NCI-H345 treated with DMSO at 0.1 percent for 48 hours (cell line): Measurements from ENCODE around the gene SLC10A7.
"Not testable (repeated sequence)": the region's sequence is repeated elsewhere in the genome, so short reads cannot be mapped to it uniquely, and the experiment has no call there.

ENCODE experiments used
- DNase-seq: peaks from one replicate; lab custom pipeline; 2025; ENCODE audit not compliant: unreplicated experiment; lab: John Stamatoyannopoulos, UW

SLC10A7 gene

DNA sequence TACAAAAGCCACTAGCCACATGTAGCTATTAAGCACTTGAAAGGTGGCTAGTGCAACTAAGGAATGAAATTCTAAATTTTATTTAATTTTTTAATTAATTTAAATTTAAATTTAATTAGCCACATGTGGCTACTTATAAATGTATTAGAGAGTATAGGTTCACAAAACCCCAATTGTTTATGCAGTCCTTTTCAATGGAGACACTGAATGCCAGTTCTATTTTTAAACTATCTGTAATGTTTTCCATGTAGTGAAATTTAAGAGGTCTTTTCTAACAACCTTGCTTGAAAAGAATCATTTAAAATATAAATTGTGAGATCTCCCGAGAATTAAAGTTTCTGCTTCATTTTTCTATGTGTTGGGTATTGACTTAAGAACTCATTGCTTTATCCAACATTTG, 154.4 kb downstream of the SLC10A7 start:
- DNase-seq: no peak

DNA sequence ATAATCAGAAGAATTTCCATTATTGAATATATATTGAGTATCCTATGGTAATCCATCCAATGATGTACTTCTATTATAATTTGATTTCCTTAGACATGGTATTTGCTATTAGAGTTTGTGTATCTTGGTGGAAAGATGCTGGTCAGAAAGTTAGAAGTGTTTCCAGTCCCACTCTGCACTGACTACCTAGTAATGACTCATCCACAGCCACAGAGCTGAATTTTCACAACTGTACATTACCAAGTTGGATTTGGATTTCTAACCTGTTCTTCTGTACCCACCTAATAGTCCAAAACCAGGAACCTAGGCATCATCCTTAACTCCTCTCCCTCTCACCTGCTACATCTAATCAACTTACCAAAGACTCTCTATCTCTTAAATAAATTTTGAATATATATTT, 162.0 kb downstream of the SLC10A7 start:
- no peak for DNase-seq

DNA sequence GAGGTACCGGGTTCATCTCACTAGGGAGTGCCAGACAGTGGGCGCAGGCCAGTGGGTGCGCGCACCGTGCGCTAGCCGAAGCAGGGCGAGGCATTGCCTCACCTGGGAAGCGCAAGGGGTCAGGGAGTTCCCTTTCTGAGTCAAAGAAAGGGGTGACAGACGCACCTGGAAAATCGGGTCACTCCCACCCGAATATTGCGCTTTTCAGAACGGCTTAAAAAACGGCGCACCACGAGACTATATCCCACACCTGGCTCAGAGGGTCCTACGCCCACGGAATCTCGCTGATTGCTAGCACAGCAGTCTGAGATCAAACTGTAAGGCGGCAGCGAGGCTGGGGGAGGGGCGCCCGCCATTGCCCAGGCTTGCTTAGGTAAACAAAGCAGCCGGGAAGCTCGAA, 171.6 kb downstream of the SLC10A7 start:
- not testable (repeated sequence) for DNase-seq

DNA sequence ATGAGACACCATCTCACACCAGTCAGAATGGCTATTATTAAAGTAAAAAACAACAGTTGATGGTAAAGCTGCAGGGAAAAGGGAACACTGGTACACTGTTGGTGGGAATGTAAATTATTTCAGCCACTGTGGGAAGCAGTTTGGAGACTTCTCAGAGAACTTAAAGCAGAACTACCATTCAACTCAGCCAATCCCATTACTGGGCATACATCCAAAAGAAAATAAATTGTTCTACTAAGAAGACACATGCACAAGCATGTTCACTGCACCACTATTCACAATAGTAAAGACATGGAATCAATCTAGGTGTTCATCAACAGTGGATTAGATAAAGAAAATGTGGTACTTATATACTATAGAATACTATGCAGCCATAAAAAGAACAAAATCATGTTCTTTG, 172.4 kb downstream of the SLC10A7 start:
- DNase-seq: no peak

DNA sequence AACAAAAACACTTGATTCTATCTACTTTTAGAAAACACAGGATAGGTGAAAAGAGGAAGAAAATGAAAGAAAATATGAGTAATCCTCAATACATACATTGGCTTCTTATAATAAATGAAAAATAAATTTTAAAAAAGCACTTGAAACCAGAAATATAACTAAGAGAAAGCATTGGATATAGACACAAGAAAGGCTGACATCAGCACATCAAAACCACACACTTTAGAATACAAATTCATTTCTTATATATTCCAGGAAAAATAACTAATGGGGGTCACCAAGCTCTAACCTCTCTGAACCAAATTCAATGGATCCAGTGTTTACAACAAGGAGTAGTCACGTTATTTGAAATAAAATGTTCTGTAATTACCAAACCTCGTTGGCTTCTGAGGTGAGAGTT, 173.9 kb downstream of the SLC10A7 start:
- DNase-seq: no peak

DNA sequence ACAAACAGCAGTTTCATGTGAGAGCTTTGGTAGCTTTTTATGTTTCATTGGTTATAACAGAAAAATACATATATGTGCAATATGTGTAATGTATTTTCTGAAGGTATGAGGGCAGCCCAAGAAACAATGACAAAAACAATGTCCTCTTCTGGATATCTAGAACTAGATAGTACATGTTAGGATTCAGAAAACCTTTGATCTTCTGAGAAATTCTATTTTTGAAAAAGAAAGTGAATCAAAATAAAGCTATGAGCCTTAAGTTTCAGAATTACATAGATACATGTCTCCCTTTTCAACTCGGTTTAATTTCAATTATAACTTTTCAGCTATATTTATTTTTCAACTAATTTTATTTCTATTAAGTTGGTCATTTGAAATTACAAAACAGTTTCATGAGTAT, 175.5 kb downstream of the SLC10A7 start:
- no peak for DNase-seq

DNA sequence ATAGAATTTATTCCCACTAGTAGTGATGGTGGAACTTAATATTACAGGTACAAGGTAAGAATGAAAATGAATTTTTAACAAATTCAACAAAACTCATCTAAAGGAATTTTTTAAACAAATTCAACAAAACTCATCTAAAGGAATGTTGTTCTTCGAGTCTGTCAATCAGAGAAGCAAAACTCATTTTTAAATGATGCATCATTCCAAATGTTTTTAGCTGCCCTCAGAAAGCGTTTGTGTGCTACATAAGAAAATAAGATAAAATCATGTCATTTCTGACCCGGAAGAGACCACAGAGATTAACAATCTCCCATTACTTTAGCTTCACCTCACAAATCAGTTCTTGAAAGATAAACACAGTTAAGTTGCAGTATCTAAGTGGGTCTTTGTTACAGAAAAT, 178.0 kb downstream of the SLC10A7 start:
- no peak for DNase-seq

DNA sequence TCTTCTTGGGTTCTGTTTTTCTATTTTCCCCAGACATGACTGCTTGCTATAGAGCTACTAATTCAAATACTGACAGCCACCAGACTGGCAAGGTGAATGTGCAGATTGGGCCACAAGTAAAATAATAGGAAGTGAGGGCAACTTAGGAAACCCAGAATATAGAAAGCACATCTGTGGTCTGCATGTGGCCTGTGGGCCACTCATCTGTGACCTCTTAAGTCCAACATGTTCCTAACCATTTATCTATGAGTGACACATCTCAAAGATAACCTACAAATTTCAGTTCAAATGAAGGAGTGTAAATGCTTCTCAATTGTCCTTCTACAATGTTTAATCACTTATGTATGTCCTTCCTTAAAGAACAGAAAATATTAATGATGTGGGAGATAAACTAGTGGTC, 178.5 kb downstream of the SLC10A7 start:
- no peak for DNase-seq

DNA sequence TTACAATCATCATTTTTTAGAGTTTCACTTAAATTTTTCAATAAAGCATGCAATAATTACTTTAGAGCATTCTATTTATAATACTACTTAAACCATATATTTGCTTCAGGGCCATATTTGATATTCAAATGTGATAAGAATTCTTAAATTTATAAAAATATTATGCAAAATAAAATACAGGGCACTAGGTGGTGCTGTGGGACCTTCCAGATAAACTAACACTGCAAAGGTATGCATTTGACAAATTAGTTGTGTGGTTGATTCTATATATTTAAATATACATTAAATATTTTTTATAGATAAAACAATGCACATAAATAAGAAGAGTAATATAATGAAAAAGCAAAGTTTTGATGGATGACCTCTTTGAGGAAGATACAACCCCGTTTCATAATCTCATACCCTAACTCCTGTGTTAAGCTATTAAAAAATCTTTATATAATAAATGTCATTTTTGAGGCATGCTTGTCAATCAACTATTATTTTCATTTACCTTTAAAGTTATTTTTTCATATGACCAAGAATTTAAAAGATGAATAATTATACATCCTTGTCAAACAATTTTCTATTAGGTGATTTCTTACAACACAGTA, 179.0 kb downstream of the SLC10A7 start:
- DNase-seq: no peak

DNA sequence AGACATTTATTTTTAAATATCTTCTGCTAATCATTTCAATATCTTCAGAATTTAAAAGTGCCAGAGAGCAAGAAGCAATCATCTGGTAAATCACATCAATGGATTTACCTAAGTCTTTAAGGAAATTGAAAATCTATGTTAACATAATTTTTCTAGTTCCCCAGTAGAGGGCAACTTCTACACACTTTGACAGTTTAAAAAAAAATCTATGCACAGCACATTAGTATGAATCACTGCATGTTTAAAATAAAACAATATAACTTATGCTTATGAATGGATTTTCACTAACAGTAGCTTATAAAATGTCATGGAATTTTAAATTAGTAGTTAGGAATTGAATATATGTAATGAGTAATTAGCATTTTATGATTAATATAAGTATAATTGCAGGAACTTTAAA, 180.9 kb downstream of the SLC10A7 start:
- no peak for DNase-seq

DNA sequence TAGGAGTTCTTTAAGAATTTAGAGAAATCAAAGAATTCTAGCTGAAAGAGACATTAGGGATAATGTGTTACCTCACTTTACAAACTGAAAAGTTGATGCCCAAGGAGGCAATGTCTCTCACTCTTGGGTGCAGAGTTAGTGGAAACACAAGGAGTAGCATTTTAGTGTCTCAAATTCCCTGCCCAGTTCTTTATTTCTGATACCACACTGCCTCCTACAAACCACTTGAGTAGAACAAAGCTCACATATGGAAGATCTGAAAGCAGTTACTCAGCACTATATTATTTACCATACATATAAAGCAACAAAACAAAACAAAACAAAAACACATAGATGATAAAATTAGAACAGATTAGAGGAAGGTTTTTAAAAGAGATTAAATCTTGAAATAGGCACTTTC, 183.2 kb downstream of the SLC10A7 start:
- no peak for DNase-seq

DNA sequence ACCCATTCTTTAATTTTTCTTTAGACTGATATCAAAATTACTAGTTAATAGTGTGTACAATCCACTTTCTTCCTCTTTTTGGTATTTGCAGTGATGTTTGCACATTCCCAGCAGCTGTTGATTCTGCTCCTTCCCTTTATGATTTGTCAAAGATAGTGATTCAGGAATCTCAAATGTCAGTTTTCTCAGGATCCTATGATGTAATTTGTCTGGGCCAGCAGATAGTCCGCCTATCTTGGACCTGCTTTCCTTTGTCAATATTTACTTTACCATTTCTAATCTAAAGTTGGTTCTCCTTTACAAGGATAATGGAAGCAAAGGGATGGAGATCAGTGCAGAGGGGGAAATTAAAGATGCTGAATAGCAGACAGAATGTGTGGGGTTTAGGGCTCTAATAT, 185.3 kb downstream of the SLC10A7 start:
- no peak for DNase-seq

DNA sequence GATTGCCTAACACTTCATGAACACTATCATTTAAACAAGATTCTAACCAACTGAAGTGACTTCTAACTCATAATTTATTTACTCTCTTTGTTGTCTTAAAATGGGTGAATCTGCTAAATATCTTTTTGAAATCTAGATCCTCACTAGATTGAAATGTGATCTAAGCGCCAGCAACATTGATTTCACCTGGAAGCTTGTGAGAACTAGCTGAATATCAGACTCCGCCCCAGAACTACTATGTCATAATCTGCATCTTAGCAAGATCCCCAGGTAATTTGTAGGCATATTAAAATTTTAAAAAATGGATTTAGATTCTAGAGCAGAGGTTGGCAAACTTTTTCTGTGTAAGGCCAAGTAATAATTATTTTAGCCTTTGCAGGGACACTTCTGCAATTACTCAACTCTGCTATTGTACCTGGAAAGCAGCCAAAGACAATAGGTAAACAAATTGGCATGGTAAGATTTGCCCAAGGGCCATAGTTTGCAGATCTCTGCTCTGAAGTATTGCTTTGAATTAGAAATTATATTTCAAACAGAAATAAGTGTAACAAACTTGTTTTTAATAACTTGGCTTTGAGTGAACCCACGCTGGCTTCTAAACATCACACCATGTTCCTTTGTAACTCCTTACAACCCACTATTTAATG, 185.9 kb downstream of the SLC10A7 start:
- DNase-seq: no peak

DNA sequence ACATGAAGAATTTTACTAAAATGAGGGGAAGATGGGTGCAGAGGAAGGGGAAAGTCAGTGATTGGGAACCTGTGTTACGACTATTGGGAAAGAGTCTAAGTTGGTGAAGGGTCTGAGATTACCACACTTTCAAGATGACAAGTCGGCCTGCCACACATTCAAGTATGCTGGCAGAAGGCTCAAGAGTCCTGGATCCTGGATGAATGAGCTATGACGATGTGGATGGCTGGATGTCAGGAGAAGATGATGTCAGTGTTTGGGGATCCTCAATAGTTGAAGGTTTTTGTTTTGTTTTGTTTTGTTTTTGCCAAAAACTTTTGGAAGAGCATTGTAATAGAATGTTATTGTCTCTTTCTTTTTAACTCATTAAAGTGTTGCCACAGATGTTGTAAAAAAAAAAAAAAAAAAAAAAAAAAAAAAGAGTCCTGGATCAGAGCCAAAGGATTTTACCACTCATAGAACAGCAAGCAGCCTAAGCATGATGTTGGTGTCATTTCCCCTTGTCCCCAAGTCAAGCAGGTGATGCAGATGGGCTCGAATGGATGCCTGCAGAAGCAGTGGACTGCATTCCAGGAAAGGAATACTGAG, 186.8 kb downstream of the SLC10A7 start:
- DNase-seq: no peak

DNA sequence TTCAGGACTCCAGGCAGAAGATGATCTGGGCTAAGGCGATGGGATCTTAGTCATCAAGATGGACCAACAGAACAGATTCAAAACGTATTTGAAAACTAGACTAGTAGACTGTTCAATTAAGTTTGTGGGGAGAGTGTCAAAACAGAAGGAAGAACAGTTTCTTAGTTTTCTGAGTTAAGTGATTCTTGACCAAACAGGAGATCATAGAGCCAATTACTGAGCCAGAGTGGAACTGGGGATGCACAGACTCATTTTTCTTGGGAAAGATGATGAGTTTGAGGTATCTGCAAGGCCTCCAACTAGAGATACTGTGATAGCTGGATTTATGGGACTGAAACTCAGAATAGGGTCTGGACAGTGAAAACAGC, 187.9 kb downstream of the SLC10A7 start:
- no peak for DNase-seq

DNA sequence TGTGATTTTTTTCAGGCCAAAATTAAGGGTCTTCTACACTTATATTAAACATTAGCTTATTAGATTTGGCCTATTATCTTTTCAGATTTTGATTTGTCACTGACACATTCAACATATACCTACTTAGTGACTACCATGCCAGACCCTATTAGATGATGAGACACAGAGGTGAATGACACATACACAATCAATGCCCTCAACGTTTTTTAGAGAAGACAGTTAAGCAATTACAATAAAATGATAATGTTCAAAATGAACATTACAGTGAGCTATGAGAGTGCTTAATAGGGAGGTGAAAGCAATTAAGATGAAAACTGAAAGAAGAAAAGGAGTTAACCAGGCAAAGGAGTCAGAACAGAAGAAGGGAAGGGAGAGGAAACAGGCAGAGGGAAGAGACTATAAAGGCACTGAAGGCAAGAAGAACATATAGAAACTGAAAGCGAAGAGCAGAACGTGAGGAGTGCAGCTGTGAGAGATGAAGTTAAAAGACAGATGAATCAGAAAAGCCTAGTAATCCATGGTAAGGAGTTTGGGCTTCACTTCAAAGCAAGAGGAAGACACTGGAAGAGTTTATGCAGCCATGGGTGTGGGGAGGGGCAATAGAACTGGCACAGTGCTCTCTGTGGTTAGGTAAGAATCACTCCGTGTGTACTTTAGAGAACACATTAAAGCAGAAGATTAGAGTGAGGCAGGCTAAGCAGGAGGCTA, 188.4 kb downstream of the SLC10A7 start:
- DNase-seq: no peak

DNA sequence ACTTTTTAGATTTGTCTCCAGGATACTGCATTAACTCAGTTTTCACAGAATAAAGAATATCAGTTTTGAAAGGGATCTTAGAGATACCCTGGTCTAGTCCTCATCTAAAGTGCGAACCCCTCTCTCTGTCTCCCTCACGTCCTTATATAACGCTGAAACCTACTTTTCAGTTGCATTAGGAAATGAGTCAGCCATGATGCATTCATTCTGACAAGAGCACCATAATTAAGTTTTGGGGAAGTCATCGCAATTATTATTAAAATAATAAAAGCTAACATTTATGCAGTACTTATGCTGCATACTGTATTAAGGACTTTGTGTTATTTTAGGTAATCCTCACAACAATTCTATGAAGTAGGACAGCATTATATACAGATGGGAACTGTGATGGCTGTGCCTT, 191.3 kb downstream of the SLC10A7 start:
- DNase-seq: no peak

DNA sequence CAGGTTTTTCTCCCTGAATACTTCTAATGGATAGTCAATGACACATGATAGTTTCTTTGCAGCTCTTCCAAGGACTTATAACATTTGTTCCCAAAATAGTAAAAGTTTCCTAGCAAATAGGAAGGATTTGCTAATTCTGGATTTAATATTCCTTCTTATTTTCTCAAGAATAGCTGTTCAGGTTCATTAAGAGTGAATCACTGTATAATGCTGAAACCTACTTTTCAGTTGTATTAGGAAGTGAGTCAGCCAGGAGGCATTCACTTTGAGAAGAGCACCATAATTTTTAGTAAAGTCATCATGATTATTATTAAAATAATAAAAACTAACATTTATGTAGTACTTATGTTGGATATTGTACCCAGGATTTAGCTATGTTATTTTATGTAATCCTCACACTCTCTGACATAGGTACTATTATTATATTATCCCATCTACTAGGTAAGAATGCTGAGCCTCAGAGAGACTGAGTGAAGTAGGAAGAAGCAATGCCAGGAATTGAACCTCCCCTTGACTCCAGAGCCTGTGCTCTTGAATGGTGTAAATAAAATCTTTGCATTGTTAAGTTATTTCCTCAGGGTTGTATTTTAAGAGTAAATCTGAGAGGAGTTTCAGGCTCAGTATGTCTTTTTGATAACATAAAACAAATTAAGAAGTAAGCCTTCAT, 192.6 kb downstream of the SLC10A7 start:
- DNase-seq: no peak

DNA sequence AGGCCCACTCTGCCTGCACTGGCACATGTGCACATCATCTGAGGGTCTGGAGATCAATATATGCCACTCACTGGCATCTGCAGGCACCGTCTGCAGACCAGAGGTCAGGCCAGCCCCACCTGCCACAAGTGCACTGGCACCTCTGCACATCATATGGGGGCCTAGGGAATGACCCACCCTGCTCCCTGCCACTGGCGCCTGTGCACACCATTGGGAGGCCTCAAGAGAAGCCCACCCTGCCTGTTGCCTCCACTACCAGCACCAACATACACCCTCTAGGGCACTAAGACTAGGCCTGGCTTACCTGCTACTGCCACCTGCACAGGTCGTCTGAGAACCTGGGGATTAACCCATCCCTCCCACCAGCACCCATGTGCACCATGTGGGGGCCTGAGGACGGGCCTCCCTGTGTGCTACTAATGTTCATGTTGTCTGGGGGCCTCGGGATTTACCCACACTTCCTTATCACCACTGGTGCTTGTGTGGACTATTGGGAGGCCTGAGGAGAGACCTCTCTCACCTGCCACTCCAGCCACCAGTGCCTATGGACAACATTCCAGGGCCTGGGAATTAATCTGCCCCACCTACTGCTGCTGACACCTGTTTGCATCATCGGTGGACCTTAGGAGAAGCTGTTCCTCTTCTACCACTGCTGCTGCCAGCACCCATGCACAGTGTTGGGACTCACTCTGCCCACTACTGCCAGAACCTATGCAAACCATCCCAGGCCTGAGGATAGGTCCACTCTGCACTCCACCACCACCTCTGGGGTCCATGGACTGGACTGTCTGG, 193.7 kb downstream of the SLC10A7 start:
- no peak for DNase-seq

DNA sequence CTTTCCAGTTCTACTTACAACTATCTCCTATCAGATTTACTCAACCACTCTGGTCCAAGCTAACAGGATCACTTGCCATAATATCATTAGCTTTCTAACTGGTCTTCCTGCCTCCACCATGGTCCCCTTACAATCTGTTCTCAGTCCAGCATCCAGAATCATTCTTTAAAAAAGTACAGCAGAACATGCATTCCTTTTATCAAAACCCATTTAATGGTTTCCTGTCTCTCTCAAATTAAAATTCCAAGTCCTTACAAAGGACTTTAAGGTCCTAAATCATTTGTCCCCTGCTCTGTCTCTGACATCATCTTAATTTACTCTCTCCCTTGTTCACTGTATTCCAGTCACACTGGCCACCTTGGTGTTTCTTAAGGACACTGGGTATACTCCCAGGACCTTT, 202.8 kb downstream of the SLC10A7 start:
- DNase-seq: no peak

DNA sequence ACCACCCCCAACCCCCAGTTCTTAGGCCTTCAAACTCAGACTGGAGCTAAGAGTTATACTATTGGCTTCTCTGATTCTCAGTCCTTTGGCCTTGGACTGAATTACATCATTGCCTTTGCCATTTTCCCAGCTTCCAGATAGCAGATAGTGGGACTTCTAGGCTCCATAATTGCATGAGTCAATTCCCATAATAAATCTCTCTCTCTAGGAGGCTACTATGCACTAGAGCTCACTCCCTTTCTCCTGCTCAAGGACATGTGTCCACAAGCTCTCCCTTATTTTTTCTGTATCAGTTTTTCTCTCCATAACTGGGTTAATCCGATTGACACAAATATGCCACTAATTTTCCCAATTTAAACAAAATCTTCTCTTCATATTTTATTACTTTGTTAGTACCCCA, 204.0 kb downstream of the SLC10A7 start:
- DNase-seq: no peak
